ENCODE measurements around the gene STYXL2.
A peak's percentile ranks its signal among the peaks of the same experiment; 100 is the strongest.

The STYXL2 gene

DNA sequence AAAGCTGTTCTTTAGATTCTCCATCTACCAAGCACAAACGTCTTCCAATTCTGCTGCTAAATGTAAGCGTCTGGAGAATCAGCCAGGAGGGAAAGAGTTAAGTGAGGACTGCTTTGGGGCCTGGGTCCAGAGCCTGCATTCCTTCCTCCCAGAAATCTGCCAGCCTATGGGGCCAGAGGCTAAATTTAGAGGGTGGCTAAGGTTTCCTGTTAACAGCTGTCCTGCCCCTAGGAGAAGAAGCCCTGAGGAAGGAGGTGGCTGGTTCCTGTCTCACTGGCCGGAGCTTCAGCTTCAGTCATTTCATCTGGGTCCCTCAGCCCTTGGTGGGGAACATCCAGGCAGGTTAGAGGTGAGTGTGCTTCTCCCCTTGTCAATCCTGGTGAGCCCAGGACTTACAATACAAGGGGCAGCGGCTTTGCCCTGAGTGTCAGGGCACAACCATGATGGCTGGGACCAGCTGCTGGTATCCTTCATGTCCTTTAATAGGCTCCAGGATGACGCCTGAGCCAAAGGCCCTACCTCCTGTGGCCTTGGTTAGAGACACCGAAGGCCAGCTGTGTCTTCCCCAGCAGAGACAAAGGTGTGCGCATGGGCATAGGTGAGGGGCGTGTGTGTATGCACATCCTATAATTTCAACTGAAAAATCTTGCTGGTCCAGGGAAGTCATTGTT, at the start of gene STYXL2:
Gene STYXL2, plus strand, starts transcription at position 230 of the 671 bp plus-strand sequence. CDS start 775 bp downstream, outside the sequence.
- TF ChIP-seq Cebpa-rat (IDR thresholded peaks at IDR 0.05): no peak
- H3K36me3 ChIP-seq: no peaks in the 10 kb centered on the region
- peak within 1 kb of the TSS in 2 of 10 experiments; percentile 12 to 13; a peak in 2 of 20 replicates for H3K4me3 ChIP-seq
- peak within 1 kb of the TSS in 2 of 11 experiments; percentile 7 to 17; a peak in 1 of 22 replicates for H3K27ac ChIP-seq
- peaks cover 5 to 21% (median 18%) of the 10 kb centered on the region in 11 experiments; a peak in 20 of 22 replicates for H3K9me3 ChIP-seq (replicated peaks in 1 of 11)
- H3K4me1 ChIP-seq: peaks cover 27 to 43% (median 39%) of the 10 kb centered on the region in 10 experiments
- H3K4me2 ChIP-seq: peak within 1 kb of the TSS; percentile 50 to 80 (median 68)
- no peaks in the 10 kb centered on the region for H3K27me3 ChIP-seq
- 0 out of 22 replicates have a peak within 1 kb of the TSS, but pooled peaks of 1 of the 11 experiments have one; percentile 14 for H3K9ac ChIP-seq
- H4K20me1 ChIP-seq: no peaks in the 10 kb centered on the region

DNA sequence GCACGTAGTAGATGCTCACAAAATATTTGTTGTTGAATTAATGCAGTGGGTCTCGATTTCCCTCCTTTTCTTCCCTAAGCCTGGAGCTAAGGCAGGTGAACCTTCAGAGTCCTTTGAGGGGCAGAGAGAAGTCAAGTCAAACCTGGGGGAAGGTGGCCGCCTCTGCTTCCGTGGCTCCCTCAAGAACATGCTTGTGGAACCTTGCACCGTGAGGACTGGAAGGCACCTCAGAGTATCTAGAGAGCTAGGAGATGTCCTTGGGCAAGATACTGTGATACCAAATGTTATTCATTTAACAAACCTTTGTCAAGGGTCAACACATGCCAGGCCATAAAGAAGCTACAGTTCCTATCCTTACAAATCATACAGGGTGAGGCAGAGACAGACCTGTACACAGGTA, 42.0 kb upstream of the STYXL2 start:
- Histone ChIP-seq H3K9ac (no peak overlapping the region), H3K4me1 (0 out of 20 replicates have a peak, but pooled peaks cover 0 to 7% (median 0%) of the 10 kb centered on the region in 10 experiments), H4K20me1 (no peaks in the 10 kb centered on the region; a peak in 1 of 22 replicates), H3K27ac (no peak overlapping the region), H3K9me3 (replicated peaks in 1 of 11) (no peaks in the 10 kb centered on the region), H3K4me2 (no peak overlapping the region), H3K27me3 (no peaks in the 10 kb centered on the region), H3K4me3 (no peak overlapping the region), H3K36me3 (no peaks in the 10 kb centered on the region)
- no peak for TF ChIP-seq Cebpa-rat (IDR thresholded peaks at IDR 0.05)

DNA sequence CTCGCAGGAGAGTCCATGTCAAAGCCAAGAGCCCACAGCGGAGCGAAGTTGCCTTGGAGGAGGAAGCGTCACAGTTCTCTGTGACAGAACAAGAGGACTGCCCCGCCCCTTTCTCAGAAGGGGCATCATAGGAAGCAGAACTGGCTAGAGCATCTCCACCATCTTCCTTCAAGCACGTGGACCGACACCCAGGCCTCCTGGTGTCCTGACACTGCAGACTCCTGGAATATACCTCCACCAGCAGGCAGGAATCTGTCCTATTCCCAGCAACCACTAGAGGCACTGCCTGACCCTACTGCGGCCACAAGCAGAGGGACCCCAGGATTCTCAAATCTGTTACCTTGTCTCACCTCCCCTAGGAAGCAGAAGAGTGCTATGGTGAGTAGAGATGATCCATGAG, 41.5 kb upstream of the STYXL2 start:
- TF ChIP-seq Cebpa-rat (IDR thresholded peaks at IDR 0.05): no peak
- Histone ChIP-seq H3K4me3 (no peak overlapping the region), H3K27me3 (no peaks in the 10 kb centered on the region), H3K4me2 (no peak overlapping the region), H3K9me3 (replicated peaks in 1 of 11) (no peaks in the 10 kb centered on the region), H3K27ac (no peak overlapping the region), H3K4me1 (0 out of 20 replicates have a peak, but pooled peaks cover 0 to 7% (median 0%) of the 10 kb centered on the region in 10 experiments), H3K36me3 (no peaks in the 10 kb centered on the region), H3K9ac (no peak overlapping the region), H4K20me1 (no peaks in the 10 kb centered on the region; a peak in 1 of 22 replicates)

DNA sequence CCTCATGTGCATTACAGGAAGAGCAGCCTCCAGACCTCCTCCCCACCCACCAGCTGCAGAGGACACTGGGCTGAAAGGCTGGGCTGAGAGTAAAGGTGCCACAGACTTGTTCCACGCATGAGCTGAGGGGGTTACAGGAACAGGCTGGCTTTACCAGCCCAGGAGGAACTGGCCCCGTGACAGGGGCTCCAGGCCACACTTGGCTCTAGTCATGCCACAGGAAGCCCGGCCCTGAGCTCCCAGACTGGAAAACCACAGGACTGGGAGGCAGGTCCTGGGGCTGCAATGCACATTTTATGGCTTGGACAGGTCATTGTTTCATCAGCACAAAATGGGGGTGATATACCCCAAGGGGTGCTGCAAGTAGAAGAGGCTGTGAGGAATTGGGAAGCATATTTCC, 39.3 kb upstream of the STYXL2 start:
- Histone ChIP-seq H3K27ac (no peak overlapping the region), H3K9ac (no peak overlapping the region), H4K20me1 (no peaks in the 10 kb centered on the region; a peak in 1 of 22 replicates), H3K4me1 (peaks cover 0 to 16% (median 5%) of the 10 kb centered on the region in 10 experiments; a peak in 9 of 20 replicates), H3K4me2 (peak overlapping the region in 2 of 11 experiments; percentile 15; a peak in 2 of 22 replicates), H3K27me3 (no peaks in the 10 kb centered on the region), H3K36me3 (no peaks in the 10 kb centered on the region), H3K9me3 (replicated peaks in 1 of 11) (no peaks in the 10 kb centered on the region), H3K4me3 (no peak overlapping the region)
- TF ChIP-seq Cebpa-rat (IDR thresholded peaks at IDR 0.05): no peak

DNA sequence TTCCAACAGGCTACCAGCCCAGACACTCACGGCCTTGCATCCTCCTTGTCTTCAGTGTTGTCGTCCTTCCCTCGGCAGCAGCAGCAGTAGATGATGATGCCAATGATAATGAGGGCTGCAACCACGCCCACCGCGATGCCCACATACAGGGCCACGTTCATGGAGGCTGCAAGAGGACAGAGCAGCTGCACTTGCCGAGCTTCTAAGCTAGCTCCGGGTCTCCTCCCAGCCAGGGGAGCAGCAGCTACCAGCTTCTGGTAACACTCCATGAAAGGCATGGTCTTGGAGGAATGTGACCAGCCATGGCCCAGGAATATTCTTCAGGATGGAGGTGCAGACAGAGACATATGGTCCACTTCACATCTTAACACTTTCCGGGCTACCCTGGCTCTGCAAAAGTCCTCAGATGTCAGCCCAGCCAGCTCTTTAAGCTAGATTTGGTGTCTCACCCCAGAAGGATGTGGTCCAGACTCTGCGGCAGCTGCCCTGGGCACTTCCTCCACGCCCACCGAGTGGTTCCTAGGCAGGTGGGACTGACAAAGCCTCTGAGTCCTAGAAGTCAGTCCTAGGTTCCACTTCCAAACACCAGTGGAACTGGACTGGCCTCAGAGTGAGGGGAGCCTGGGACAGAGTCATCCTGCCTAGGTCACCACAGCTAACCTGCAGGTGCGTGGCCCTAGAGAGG, 38.8 kb upstream of the STYXL2 start:
- TF ChIP-seq Cebpa-rat (IDR thresholded peaks at IDR 0.05): no peak
- H3K9me3 ChIP-seq (replicated peaks in 1 of 11): no peaks in the 10 kb centered on the region
- peak overlapping the region in 2 of 11 experiments; percentile 15; a peak in 1 of 22 replicates for H3K4me2 ChIP-seq
- H4K20me1 ChIP-seq: no peaks in the 10 kb centered on the region; a peak in 1 of 22 replicates
- no peaks in the 10 kb centered on the region for H3K27me3 ChIP-seq
- peaks cover 0 to 18% (median 5%) of the 10 kb centered on the region in 10 experiments; a peak in 9 of 20 replicates for H3K4me1 ChIP-seq
- H3K9ac ChIP-seq: no peak overlapping the region
- H3K4me3 ChIP-seq: no peak overlapping the region
- no peak overlapping the region for H3K27ac ChIP-seq
- H3K36me3 ChIP-seq: no peaks in the 10 kb centered on the region

DNA sequence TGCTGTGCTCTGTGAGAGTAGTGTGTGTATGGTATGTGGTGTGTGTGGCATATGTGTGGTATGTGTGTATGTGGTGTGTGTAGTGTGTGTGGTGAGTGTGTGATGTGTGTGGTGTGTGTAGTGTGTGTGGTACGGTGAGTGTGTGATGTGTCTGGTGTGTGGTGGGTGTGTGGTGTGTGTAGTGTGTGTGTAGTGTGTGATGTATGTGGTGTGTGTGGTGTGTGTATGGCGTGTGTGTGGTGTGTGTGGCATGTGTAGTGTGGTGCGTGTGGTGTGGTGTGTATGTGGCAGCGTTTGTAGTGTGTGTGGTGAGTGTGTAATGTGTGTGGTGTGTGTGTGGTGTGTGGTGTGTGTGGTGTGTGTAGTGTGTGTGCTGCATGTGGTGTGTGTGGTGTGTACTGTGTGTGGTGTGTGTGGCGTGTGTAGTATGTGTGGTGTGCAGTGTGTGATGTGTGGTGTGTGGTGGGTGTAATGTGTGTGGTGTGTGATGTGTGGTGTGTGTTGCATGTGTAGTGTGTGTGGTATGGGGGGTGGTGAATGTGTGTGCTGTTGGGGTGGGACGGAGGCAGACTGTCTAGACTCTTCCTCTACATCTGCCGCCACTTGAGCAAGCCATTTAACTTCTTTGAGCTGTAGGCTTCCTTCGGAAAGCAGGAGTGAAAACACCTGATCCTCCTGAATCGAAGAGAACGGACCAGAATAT, 37.2 kb upstream of the STYXL2 start:
- Histone ChIP-seq H3K27me3 (no peaks in the 10 kb centered on the region), H4K20me1 (no peaks in the 10 kb centered on the region; a peak in 1 of 22 replicates), H3K4me1 (peaks cover 0 to 18% (median 5%) of the 10 kb centered on the region in 10 experiments; a peak in 9 of 20 replicates), H3K27ac (no peak overlapping the region), H3K9ac (no peak overlapping the region), H3K4me2 (no peak overlapping the region), H3K4me3 (no peak overlapping the region), H3K9me3 (replicated peaks in 1 of 11) (no peaks in the 10 kb centered on the region), H3K36me3 (no peaks in the 10 kb centered on the region)
- no peak for TF ChIP-seq Cebpa-rat (IDR thresholded peaks at IDR 0.05)

DNA sequence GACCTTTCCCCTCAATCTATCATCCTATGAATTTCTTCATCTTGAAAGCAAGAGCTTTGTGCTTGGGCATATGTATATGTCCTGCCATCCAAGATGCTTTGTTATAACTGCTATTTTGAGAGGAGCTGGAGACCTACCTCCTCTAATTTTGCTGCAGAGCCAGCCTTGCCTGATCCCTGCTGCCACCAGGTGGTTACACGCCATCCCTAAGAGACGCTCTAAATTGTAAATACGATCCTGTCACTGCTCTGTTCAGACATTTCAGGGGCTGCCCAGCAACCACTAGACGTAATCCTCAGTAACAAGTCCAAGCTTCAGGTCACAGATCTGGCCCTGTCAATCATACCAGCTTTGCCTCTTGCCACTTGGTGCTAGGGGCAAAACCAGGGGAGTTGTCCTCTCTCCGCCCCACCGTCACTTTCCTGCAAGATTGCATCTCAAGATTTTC, 36.6 kb upstream of the STYXL2 start:
- no peak overlapping the region for H3K27ac ChIP-seq
- H3K9ac ChIP-seq: no peak overlapping the region
- no peak overlapping the region for H3K4me3 ChIP-seq
- H3K9me3 ChIP-seq (replicated peaks in 1 of 11): no peaks in the 10 kb centered on the region
- no peaks in the 10 kb centered on the region for H3K36me3 ChIP-seq
- H3K4me2 ChIP-seq: no peak overlapping the region
- no peaks in the 10 kb centered on the region; a peak in 1 of 22 replicates for H4K20me1 ChIP-seq
- H3K27me3 ChIP-seq: no peaks in the 10 kb centered on the region
- no peak for TF ChIP-seq Cebpa-rat (IDR thresholded peaks at IDR 0.05)
- peaks cover 0 to 18% (median 5%) of the 10 kb centered on the region in 10 experiments; a peak in 9 of 20 replicates for H3K4me1 ChIP-seq

DNA sequence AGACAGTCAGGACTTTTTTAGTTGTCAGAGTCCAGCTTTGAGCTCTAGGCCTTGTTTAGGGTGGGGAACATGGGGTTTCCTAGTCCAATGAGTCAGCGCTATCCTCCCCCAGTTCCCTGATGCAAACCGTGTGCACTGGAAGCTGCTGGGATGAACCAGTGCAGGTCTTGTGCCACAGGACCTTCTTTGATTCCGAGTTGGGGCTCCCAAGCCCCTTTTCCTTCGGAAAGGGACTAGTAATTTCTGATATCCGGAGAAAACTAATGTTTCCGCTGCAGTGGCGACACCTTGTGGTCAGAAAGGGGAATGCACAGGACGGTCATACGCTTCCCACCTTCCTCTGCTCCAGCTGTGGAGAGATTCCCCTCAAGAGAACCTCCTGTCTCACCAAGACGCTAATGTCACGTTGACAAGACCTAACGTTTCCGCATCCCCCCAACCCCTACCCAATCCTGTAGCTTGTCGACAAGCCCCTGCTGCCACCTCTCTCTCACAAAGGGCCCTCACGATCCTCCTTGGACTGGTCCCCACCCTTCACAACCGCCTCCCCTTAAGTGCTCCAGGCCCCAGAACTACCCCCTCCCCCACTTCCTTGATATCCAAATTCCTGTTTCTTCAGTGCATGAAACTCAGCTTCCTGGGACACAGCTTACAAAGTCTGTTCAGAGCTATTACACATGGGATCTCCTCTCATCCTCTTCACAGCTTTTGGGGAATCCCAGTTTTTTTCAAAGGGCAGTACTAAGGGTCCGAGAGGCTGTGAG, 34.6 kb upstream of the STYXL2 start:
- peaks cover 0 to 17% (median 5%) of the 10 kb centered on the region in 10 experiments; a peak in 9 of 20 replicates for H3K4me1 ChIP-seq
- H3K9ac ChIP-seq: peak overlapping the region in 9 of 11 experiments; percentile 10 to 53 (median 32); a peak in 9 of 22 replicates
- no peak overlapping the region for H3K4me3 ChIP-seq
- no peaks in the 10 kb centered on the region; a peak in 1 of 22 replicates for H4K20me1 ChIP-seq
- H3K4me2 ChIP-seq: peak overlapping the region; percentile 7 to 79 (median 47); a peak in 19 of 22 replicates
- no peaks in the 10 kb centered on the region for H3K36me3 ChIP-seq
- peak overlapping the region in 9 of 11 experiments; percentile 11 to 64 (median 34); a peak in 16 of 22 replicates for H3K27ac ChIP-seq
- TF ChIP-seq Cebpa-rat (IDR thresholded peaks at IDR 0.05): no peak
- no peaks in the 10 kb centered on the region for H3K9me3 ChIP-seq (replicated peaks in 1 of 11)
- H3K27me3 ChIP-seq: no peaks in the 10 kb centered on the region

Measured in BLaER1 treated with 17β-estradiol and CSF1 and Interleukin-3, amounts not matched to agents 10 nM and 100 nM (cell line).